Central memory CD8-positive, alpha-beta T cell (primary cell): ENCODE data around the gene HPCAL1.

Experiments
- ATAC-seq: fragments of 150-1000 bp; cut with Tn5 transposase; replicated peaks from 2 replicates; pipeline ENCODE4 v1.10.0; 2022; ENCODE audit warnings: mild to moderate bottlenecking, moderate FRiP score, moderate number of reproducible peaks; ENCODE audit not compliant: poor library complexity, severe bottlenecking; ENCODE audit errors: extremely low read depth
- DNase-seq, 2 donors: peaks; one replicate each; pipeline ENCODE4 v3.0.0; 2021; ENCODE audit warnings: low spot score in 2 of 2
- H3K27ac Mint-ChIP-seq: one replicate; pipeline ENCODE4 v1.8.0; 2022; ENCODE audit warnings: low read depth, mild to moderate bottlenecking, moderate library complexity, mixed read lengths
- H3K27me3 Mint-ChIP-seq: one replicate; pipeline ENCODE4 v1.8.0; 2022; ENCODE audit warnings: mixed read lengths
- H3K36me3 Mint-ChIP-seq: one replicate; pipeline ENCODE4 v1.8.0; 2022; ENCODE audit warnings: mild to moderate bottlenecking, moderate library complexity, mixed read lengths; ENCODE audit not compliant: insufficient read depth
- H3K4me1 Mint-ChIP-seq: one replicate; pipeline ENCODE4 v1.8.0; 2022; ENCODE audit warnings: mixed read lengths
- H3K4me3 Mint-ChIP-seq: one replicate; pipeline ENCODE4 v1.8.0; 2022; ENCODE audit warnings: mild to moderate bottlenecking, moderate library complexity, mixed read lengths
- H3K9me3 Mint-ChIP-seq: one replicate; pipeline ENCODE4 v1.8.0; 2022; ENCODE audit warnings: mixed read lengths

The HPCAL1 gene

GRCh38 chr2:10273215-10274175 is 29.2 kb upstream of the HPCAL1 start:
- DNase-seq: no peak
- Mint-ChIP-seq H3K27me3 (peaks cover 14% of the 10 kb centered on the region), H3K4me3 (no peak overlapping the region), H3K9me3 (no peaks in the 10 kb centered on the region), H3K36me3 (peaks cover 5% of the 10 kb centered on the region), H3K4me1 (peaks cover 21% of the 10 kb centered on the region), H3K27ac (no peak overlapping the region)
- no peak for ATAC-seq

- no peak overlapping the region for H3K4me3 Mint-ChIP-seq
- peaks cover 14% of the 10 kb centered on the region for H3K27me3 Mint-ChIP-seq
- no peaks in the 10 kb centered on the region for H3K9me3 Mint-ChIP-seq
- H3K36me3 Mint-ChIP-seq: peaks cover 6% of the 10 kb centered on the region
- no peak for ATAC-seq
- H3K4me1 Mint-ChIP-seq: peaks cover 28% of the 10 kb centered on the region
- no peak for DNase-seq
- H3K27ac Mint-ChIP-seq: no peak overlapping the region
Measured at GRCh38 chr2:10274376-10274775, 28.3 kb upstream of the HPCAL1 start.

- ATAC-seq (no peak), DNase-seq (no peak)
- H3K27me3 Mint-ChIP-seq: peaks cover 14% of the 10 kb centered on the region
- peaks cover 28% of the 10 kb centered on the region for H3K4me1 Mint-ChIP-seq
- no peak overlapping the region for H3K27ac Mint-ChIP-seq
- H3K4me3 Mint-ChIP-seq: no peak overlapping the region
- H3K36me3 Mint-ChIP-seq: peaks cover 6% of the 10 kb centered on the region
- H3K9me3 Mint-ChIP-seq: no peaks in the 10 kb centered on the region
Measured at GRCh38 chr2:10274983-10275802, 27.5 kb upstream of the HPCAL1 start.

- peaks cover 14% of the 10 kb centered on the region for H3K27me3 Mint-ChIP-seq
- peaks cover 28% of the 10 kb centered on the region for H3K4me1 Mint-ChIP-seq
- DNase-seq (no peak), ATAC-seq (no peak)
- peak overlapping the region; percentile 55 for H3K27ac Mint-ChIP-seq
- no peak overlapping the region for H3K4me3 Mint-ChIP-seq
- H3K36me3 Mint-ChIP-seq: peaks cover 6% of the 10 kb centered on the region
- no peaks in the 10 kb centered on the region for H3K9me3 Mint-ChIP-seq
Measured at GRCh38 chr2:10276481-10277292, 26.0 kb upstream of the HPCAL1 start.

- Mint-ChIP-seq H3K27me3 (peaks cover 14% of the 10 kb centered on the region), H3K4me1 (peaks cover 28% of the 10 kb centered on the region), H3K36me3 (peaks cover 4% of the 10 kb centered on the region), H3K27ac (peak overlapping the region; percentile 66), H3K9me3 (no peaks in the 10 kb centered on the region), H3K4me3 (peak overlapping the region; percentile 10)
- DNase-seq (no peak), ATAC-seq (no peak)
Measured at GRCh38 chr2:10277293-10278028, 25.2 kb upstream of the HPCAL1 start.

- peaks cover 4% of the 10 kb centered on the region for H3K36me3 Mint-ChIP-seq
- H3K4me1 Mint-ChIP-seq: peaks cover 28% of the 10 kb centered on the region
- H3K4me3 Mint-ChIP-seq: peak overlapping the region; percentile 10
- DNase-seq: no peak
- H3K27me3 Mint-ChIP-seq: peaks cover 14% of the 10 kb centered on the region
- peak overlapping the region; percentile 66 for H3K27ac Mint-ChIP-seq
- no peak for ATAC-seq
- no peaks in the 10 kb centered on the region for H3K9me3 Mint-ChIP-seq
Measured at GRCh38 chr2:10278029-10278762, 24.5 kb upstream of the HPCAL1 start.

GRCh38 chr2:10278763-10279471 is 23.8 kb upstream of the HPCAL1 start:
- DNase-seq: no peak
- H3K9me3 Mint-ChIP-seq: no peaks in the 10 kb centered on the region
- no peak overlapping the region for H3K4me3 Mint-ChIP-seq
- peak overlapping the region; percentile 66 for H3K27ac Mint-ChIP-seq
- H3K27me3 Mint-ChIP-seq: peaks cover 14% of the 10 kb centered on the region
- peaks cover 28% of the 10 kb centered on the region for H3K4me1 Mint-ChIP-seq
- H3K36me3 Mint-ChIP-seq: peaks cover 4% of the 10 kb centered on the region
- ATAC-seq: no peak

- DNase-seq: no peak
- Mint-ChIP-seq H3K4me3 (no peak overlapping the region), H3K27ac (no peak overlapping the region), H3K9me3 (no peaks in the 10 kb centered on the region), H3K27me3 (peaks cover 14% of the 10 kb centered on the region), H3K36me3 (peaks cover 4% of the 10 kb centered on the region), H3K4me1 (peaks cover 28% of the 10 kb centered on the region)
- no peak for ATAC-seq
Measured at GRCh38 chr2:10279472-10279870, 23.2 kb upstream of the HPCAL1 start.

GRCh38 chr2:10279946-10280463 is 22.7 kb upstream of the HPCAL1 start:
- Mint-ChIP-seq H3K27ac (no peak overlapping the region), H3K9me3 (no peaks in the 10 kb centered on the region), H3K36me3 (peaks cover 4% of the 10 kb centered on the region), H3K4me1 (peaks cover 28% of the 10 kb centered on the region), H3K27me3 (peaks cover 14% of the 10 kb centered on the region), H3K4me3 (no peak overlapping the region)
- DNase-seq: no peak
- ATAC-seq: no peak

- ATAC-seq: no peak
- Mint-ChIP-seq H3K9me3 (no peaks in the 10 kb centered on the region), H3K4me3 (no peak overlapping the region), H3K27me3 (peaks cover 8% of the 10 kb centered on the region), H3K36me3 (peaks cover 2% of the 10 kb centered on the region), H3K27ac (no peak overlapping the region), H3K4me1 (peaks cover 22% of the 10 kb centered on the region)
- no peak for DNase-seq
Measured at GRCh38 chr2:10281891-10282290, 20.8 kb upstream of the HPCAL1 start.
